NCI-H1436 (cell line): ENCODE results near the gene CRYAA.
"Not testable (repeated sequence)": the region's sequence is repeated elsewhere in the genome, so short reads cannot be mapped to it uniquely, and the experiment has no call there.

ENCODE experiments used
- DNase-seq: peaks from one replicate; lab custom pipeline; 2025; lab: John Stamatoyannopoulos, UW

The CRYAA gene

DNA sequence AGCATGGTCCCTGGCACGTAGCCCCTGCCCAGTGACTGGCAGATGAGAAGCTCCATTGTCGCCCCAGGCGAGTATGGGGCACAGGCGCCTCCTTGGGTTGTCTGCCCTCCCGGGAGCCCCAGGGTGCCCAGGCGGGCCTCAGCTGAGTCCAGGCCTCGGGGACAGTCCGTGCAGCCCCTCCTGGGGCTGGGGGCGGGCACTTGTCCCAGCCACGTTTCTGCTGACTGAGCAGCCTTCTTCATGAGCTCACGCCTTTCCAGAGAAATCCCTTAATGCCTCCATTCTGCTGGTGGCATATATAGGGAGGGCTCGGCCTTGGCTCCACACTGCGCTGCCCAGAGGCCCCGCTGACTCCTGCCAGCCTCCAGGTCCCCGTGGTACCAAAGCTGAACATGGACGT, at the start of gene CRYAA:
TSS of gene CRYAA (plus strand) at position 301 of the 400 bp plus-strand sequence. CDS start at position 393, 92 bp downstream.
- not testable (repeated sequence) for DNase-seq

DNA sequence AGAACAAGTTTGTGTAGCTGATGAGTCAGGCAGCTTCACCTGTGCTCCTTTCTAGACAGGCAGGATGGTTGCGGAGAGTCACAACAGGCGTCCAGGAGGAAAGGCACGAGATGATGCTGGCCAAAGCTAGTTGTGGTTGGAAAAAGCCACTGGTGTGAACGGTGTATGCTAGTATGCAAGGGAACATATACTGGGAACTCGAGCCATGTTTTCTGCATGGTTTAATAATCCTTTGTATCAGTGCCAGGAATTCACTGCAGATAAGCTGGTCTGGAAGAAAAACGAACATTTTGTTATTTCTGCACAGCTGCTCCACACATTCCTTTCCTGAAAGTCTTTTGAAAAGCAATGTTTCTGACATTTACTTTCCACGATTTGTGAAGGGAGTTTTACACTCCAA, 38.7 kb upstream of the CRYAA start:
- DNase-seq = not testable (repeated sequence)

DNA sequence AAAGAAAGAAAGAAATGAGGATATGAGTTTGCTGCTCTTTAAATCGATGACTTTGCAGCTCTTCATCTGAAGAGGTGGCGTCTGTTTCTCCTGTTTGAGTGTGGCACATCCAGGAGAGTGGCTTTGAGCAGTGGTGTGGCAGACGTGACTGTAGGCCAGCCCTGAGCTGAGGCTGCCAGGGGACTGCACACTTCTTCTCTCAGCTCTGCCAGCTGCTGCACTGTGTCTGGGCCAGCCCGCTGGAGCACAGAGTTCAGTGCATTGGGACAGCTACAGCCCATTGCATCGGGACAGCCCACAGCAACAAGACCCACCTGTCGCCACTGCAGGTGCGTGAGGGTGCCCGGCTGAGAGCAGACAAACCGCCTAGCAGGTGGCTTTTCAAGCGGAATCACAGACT, 34.3 kb upstream of the CRYAA start:
- DNase-seq = not testable (repeated sequence)

DNA sequence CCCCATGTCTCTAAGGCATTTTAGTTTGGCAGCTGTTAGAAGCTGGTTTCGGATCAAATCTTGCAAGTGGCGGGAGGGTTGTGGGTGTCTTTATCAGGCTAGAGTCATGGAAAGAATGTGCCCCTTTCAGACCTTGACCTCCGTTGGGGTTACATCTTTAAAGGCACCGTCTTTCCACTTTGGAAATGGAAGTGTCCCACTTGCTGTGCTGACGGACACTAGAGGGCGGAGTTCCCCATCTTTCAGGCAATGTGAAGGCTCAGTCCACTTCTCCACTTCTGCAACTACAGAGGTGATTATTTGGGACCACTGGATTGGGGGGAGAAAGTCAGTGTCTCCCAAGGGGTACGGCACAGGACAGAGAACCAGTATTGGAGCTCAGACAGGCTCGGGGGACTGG, 29.9 kb upstream of the CRYAA start:
- not testable (repeated sequence) for DNase-seq

DNA sequence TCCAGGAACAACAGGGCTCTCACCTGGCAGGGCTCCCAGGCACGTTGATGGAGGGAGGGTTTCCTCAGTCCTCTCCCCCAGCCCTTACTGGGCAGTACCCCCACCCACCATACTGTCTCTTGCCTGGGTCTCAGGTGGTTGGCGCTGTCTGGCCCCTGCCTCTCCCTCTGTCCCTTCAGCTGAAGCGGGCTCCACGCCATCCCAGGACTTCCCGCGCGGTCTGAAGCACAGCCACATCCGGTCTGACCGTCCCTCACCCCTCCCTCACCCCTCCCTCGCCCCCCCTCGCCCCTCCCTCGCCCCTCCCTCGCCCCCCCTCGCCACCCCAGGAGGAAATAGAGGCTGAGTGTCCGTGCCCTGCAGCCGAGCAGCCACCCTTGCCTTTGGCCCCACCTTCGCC, 27.4 kb upstream of the CRYAA start:
- not testable (repeated sequence) for DNase-seq

DNA sequence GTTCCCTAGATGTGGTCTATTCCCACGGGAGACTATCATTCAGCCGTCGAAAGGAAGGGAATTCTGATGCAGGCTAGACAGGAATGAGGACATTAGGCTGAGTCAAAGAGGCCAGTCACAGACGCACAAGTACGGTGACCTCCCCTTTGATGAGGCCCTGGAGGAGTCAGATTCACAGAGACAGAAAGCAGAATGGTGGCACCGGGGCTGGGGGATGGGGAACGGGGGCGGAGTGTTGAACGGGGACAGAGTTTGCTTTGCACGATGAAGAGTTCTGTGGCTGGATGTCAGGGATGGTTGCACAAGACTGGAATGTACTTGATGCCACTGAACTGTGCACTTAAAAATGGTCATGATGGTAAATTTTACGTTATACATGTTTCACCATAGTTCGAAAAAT, 22.2 kb upstream of the CRYAA start:
- not testable (repeated sequence) for DNase-seq

DNA sequence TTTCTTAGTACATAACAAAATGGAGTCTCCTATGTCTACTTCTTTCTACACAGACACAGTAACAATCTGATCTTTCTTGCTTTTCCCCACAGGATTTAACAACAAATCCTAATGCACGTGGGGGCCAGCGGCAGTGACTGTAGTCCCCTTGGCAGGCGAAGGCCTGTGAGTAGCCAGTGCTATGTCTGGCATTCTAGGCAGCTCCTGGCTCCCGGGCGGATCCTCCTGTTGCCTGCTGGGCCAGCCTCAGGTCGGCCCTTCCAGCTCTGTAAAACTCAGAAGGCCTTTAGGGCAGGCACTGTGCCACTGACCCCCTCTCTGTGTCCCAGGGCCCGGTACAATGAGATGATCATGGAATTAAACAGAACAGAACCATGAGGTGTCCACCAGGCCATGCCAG, 20.8 kb upstream of the CRYAA start:
- DNase-seq = not testable (repeated sequence)

DNA sequence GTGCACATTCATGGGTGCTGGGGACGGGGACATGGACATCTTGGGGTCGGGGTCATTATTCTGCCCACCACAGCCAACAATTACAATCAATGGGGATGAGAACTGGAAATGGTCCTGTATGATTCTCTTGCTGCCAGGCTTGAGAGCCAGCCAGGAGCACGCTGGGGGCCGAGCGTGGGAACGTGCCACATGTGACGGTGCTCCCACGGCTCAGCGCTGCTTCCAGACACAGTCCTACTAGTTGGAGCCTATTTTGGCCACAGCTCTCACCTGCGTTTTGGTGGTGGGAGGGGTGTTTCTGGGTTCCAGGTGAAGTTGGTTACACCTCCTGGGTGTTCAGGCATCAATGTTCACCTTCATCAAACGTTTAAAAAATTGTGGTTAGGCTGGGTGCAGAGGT, 19.5 kb upstream of the CRYAA start:
- DNase-seq = not testable (repeated sequence)

GRCh38 chr21:43153601-43154000, 15.2 kb upstream of the CRYAA start:
- not testable (repeated sequence) for DNase-seq

DNA sequence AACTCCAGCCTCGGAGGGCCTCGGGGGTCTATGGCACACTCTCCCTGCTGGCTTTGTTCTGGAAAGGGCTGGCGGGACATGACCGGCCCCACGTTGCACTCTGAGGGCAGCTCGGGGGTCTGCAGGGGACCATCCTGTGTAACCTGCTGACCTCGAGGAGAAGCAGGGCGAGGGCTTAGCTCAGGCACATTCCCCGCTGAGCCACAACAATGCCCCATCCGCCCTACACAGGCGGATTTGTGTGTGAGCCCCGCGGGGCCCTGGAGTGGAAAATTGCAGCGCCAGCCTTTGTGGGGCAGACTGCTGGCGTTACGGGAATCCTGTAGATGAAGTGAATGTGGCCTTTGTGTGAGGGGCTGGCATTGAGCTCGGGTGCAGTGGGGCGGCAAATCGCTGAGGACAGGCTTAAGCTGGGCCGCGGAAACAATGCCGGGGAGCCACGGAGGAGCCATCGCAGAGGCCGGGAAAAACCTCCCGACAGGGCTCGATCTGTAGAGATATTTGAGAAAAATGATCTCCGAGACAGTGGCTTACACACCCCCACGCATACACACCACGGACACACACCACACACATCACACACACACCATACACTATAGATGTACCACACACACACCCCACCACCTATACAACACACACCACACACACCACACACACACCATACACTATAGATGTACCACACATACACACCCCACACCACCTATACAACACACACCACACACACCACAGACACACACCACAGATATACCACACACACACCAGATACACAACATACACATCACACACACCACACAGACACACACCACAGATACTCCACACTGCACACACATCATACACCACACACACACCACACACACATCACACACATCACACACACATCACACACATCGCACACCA, 9.3 kb upstream of the CRYAA start:
- DNase-seq = not testable (repeated sequence)

DNA sequence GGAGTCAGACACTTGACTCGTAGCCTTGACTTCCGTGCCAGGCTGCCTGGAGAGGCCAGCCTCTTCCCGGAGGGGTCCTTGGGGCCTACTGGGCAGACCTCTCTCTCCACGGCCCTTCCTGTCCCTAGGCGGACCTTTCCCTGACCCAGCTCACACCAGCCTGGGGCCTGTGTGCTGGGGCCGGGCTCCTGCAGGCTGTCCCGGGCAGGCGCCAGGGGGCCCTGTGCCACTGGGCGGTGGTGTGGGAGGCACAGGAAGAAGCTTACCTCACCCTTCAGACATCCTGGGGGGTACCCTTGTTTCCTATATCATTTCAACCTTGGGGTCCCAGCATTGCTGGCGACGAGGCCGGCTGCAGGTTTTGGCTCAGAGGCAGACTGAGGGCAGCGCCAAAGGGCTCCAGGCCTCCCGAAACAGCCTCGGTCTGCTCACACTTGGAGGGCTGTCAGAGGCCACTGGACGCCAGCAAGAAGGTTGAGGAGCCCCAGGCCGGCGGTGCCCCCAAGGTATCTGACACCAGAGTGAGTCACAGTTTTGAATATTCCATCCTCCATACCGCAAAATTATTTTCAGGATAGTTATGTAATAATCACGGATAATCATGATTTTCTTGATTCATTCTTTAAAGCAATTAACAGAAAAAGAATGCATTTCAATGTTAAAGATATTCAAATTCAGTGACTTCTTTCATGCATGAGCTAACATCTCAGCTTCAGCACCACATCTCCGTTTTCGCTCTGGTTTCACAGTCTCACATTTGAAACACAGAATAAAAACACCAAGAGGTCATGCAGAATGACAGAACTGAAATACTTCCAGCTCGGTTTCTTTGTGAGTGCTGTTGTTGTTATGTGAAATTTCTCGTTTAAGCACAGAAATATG, 6.7 kb upstream of the CRYAA start:
- DNase-seq = not testable (repeated sequence)

DNA sequence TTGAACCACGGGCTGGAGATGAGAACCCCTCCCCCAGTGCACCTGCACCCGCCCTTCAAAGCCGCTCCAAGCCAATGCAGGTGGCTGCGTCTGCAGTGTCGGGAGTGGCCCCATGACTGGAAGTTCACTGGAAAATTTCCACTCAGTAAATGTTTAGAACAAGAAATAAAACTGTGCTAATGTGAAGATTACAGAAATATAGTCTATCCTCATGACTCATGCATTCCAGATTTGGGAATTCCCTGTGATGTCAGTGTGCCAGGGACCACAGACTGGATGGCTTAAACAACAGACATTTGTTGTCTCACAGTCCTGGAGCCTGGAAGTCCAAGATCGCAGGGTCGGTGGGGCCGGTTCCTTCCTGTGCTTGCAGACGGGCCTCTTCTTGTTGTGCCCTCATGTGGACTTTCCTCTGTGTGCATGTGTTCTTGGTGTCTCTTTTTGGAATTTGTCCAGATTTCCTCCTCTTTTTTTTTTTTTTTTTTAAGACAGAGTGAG, 6.1 kb upstream of the CRYAA start:
- not testable (repeated sequence) for DNase-seq

- DNase-seq = not testable (repeated sequence)
These were observed 4.0 kb upstream of the CRYAA start for GRCh38 chr21:43164823-43165222.

DNA sequence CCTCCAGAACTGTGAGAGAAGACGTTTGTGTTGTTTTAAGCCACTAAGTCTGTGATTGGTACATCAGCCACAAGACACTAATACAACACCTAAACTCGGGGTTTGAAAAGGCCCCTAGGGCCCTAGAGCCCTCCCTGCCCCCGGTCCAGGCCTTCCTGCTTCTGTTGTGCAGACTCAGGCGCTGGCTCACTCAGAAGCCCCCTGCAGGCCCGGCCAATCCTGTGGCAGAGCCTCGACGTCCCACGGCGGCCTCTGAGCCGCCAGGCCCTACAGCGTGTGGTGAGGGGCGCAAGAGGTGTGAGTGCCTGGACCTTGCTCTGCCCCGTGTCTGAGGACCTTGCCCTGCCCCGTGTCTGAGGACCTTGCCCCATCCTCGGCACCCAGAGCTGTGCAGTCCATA, 3.1 kb upstream of the CRYAA start:
- not testable (repeated sequence) for DNase-seq

DNA sequence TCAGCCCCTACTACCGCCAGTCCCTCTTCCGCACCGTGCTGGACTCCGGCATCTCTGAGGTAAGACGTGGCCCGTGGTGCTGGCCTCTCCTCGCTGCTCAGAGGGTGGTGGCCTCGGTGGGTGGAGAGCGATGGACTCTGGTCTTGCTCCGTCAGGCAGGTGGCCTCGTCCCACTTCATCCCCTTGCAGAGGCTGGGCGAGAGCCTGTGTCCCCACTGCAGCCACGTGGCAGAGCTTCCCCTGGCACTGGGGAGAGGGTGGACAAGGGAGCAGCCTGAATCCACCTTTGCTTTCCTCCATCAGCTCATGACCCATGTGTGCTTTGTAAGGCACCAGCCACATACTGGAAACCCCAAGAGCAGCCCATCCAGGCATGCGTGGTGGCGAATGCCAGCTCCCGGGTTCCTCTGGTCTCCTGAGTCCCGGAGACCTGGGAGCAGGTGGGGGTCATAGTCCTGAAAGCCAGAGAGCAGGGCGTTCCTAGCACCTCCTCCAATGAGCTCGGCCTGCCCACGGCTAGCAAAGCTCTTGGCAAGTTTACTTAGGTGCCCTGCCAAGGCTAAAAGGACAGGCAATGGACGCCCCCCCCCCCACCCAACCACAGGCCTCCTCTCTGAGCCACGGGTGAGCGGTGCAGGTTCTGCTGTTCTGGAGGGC, 550 bp downstream of the CRYAA start:
- DNase-seq = not testable (repeated sequence)

- DNase-seq = not testable (repeated sequence)
These were observed 1.1 kb downstream of the CRYAA start for GRCh38 chr21:43169891-43170290.

GRCh38 chr21:43172812-43173211, 4.0 kb downstream of the CRYAA start:
- not testable (repeated sequence) for DNase-seq

- not testable (repeated sequence) for DNase-seq
These were observed 4.6 kb downstream of the CRYAA start for GRCh38 chr21:43173438-43173837.

GRCh38 chr21:43173930-43174329, 5.1 kb downstream of the CRYAA start:
- DNase-seq = not testable (repeated sequence)

GRCh38 chr21:43174998-43175397, 6.2 kb downstream of the CRYAA start:
- not testable (repeated sequence) for DNase-seq

- not testable (repeated sequence) for DNase-seq
These were observed 7.8 kb downstream of the CRYAA start for GRCh38 chr21:43176621-43177020.
